ENCODE data around the gene ZNF445. TPM values are rescaled to one million over a fixed set of nuclear protein-coding genes. Genes with fewer than 3 reads are reported as not detected.
"Not testable (repeated sequence)": the region's sequence is repeated elsewhere in the genome, so short reads cannot be mapped to it uniquely, and the experiment has no call there.

The ZNF445 gene
- total RNA-seq, 1 donor from 2014 or later, result 19.1 TPM

DNA sequence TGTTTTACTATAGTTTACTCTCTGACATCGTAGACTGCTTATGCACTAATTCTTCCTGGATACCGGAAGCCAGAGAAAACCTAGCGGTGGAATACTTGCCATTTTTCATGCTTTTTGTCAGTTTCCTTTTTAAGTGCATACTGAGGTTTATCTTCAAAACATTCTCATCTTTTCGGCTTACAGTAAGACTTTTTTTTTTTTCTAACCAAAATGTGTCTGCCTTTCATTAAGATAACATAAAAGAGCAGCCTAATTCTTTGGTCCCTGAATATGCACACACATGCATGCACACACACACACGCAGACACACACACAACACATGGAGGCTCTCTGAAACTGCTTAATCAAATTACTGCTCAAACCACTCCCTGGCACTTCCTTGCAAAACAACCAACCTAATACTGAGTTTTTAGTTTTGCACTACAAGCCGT, 1.3 kb downstream of the ZNF445 start:
- DNase-seq (ENCODE audit: low spot score), result no peak

DNA sequence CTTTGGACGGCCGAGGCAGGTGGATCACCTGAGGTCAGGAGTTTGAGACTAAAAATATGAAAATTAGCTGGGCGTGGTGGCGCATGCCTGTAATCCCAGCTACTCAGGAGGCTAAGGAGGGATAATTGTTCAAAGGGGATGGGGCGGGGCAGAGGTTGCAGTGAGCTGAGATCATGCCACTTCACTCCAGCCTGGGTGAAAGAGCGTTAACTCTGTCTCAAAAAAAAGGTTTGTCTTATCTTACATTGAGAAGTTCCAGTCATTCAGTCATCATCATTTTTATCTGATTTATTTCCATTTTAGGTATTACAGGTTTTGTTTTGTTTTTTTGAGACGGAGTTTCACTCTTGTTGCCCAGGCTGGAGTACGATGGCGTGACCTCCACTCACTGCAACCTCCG, 2.6 kb downstream of the ZNF445 start:
- DNase-seq (ENCODE audit: low spot score), result not testable (repeated sequence)

DNA sequence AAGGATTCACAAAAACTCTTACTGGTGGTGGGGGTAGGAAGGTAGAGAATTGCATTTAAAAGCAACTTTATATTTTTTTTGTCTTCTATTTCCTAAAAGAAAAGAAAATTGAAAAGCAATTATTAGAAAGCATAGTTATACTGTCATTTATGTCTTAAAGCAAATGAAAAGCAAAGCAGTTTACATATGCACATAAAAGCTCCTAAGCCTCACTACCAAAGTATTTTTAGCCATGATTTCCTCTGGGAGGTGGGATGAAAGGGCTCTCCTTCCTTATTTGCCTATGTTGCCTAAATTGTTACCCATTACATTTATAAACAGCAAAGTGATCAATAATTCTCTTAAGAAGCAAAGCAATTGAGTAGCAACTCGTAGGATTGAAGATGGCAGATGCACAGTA, 7.0 kb downstream of the ZNF445 start:
- DNase-seq (ENCODE audit: low spot score), result no peak

DNA sequence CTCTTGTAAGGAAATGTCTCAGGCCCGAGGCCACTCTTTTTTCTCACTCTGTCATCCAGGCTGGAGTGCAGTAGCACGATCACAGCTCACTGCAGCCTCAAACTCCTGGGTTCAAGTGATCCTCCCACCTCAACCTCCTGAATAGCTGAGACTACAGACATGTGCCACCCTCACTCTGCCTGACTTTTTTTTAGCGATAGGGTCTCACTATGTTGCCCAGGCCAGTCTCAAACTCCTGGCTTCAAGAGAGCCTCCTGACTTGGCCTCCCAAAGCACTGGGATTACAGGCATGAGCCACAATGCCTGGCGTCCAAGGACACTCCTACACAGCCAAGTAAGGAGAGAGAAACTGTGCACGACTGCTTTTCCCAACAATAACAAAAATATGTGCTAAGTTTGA, 7.6 kb downstream of the ZNF445 start:
- no peak for DNase-seq (ENCODE audit: low spot score)

DNA sequence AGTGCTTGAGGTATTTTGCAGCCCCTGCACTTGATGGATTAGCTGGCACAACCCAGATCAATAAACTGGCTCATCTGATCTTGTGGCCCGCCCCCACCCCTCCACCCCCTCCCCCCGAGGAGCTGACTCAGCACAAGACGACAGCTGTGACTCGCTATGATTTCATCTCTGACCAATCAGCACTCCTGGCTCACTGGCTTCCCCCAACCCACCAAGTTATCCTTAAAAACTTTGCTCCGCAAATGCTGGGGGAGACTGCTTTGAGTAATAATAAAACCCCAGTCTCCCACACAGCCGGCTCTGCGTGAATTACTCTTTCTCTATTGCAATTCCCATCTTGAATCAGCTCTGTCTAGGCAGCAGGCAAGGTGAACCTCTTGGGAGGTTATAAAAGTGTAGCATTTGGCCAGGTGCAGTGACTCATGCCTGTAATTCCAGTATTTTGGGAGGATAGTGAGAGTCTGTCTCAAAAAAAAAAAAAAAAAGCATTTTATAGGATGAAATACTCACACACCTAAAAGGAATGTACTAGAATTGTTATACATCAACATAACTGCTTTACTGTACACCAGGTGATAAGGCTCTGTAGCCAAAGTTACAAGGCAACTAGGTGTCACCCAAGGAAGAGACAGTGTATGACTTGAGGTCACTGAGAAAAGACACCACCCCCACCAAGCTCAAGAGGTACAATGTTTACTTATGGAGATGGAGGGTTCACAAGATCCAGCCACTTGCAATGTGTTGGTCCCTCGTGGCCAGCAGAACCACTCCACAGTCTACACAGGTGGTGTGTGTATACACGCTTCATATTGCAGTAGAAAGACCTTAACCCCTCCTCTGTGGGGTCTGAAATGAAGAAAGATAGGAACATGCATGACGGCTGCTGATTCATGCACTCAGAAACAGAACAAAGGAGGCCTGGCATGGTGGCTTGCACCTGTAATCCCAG, 8.6 kb downstream of the ZNF445 start:
- no peak for DNase-seq (ENCODE audit: low spot score)

DNA sequence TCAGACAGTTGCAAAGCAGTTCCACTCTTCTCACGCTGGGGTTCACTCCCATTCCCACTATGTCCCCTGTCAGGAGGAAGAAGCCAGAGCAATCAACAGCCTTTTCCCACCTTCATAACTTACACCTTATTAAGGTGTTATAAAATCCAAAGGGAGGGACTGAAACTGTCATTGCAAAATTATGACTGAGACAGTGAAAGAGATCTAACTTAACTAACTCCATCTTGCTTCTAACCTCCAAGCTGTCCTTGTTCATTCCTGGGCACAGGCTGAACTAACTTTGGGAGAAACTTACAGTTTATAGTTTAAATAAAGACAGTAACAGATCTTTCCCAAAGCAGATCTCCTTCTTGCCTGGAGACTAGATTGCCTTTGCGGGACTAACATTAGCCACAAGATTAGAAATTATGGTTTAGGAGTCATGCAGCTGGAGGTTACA, 9.4 kb downstream of the ZNF445 start:
- DNase-seq (ENCODE audit: low spot score), result not testable (repeated sequence)

DNA sequence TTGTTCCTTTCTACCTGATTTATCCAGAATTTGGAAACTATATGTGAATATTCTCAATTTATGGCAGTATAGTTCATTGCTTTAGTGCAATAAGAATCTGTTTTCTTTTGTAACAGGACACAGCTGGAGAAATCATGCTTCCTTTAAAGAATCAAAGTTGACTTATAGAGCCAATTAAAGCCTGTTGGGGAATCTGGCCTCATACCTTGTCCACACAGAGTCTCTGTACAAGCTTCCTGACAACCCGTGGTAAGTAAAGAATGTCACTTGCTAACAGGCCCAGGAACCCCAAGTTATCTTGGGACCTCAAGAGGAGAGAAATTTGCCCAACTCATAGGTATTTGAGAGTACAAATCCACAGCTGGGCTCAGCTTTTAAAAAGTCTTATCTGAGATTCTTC, 10.2 kb downstream of the ZNF445 start:
- DNase-seq (ENCODE audit: low spot score), result no peak

DNA sequence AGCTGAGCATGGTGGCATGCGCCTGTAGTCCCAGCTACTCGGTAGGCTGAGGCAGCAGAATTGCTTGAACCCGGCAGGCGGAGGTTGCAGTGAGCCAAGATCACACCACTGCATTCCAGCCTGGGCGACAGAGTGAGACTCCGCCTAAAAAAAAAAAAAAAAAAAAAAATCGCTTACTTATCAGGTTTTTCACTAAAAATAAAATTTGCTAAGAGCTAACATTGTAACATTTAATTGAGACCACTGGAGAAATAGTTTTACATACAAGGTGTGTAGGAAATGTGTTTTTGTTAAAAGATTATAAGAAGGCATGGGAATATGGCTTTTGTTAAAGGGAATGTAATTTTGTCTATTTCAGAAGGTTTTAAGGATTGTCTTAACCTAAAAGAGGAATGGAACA, 12.6 kb downstream of the ZNF445 start:
- not testable (repeated sequence) for DNase-seq (ENCODE audit: low spot score)

DNA sequence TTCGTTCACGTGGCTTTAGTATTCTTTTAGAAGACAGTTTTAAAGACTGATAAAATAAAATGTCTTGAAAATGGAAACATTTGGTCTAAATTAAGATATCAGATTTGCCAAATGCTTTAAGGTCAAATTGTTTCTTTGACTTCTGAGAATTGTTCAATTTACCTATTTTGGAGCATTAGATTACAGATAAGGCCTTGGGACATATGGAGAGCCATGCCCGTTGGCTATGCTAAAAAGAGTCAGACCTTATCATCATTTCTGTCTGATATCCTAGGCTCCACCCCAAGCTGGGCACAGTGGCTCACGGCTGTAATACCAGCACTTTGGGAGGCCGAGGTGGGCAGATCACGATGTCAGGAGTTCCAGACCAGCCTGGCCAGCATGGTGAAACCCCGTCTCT, 13.0 kb downstream of the ZNF445 start:
- no peak for DNase-seq (ENCODE audit: low spot score)

DNA sequence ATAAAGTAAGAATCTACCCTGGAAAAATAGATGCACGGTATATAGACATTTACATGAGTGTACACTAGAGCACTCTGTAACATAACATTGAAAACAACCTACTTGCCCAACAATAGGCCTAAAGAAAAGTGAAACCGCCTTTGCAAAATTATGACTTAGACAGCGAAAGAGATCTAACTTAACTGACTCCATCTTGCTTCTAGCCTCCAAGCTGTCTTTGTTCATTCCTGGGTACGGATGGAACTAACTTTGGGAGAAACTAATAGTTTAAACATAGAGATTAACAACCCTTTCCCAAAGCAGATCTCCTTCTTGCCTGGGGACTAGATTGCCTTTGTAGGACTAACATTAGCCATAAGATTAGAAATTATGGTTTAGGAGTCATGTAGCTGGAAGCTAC, 17.4 kb downstream of the ZNF445 start:
- DNase-seq (ENCODE audit: low spot score), result not testable (repeated sequence)

DNA sequence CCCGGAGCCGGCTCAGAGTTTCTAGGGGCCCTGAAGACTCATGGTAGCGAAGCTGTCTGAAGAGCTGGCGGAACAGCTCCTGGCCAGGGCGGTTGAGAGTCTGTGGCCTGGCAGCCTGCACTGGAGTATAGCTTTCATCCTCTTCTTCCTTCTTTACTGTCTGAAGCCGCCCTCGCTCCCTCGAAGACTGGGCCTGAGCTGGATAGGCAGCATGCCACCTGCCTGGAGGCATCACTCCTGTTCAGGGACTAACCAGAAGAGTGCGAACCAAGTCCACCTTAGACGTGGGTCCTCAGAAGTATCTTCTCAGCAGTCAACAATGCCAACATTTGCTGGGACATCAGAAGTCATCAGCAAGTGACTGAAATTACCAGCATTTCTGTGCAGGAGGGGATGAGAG, 22.2 kb downstream of the ZNF445 start:
- DNase-seq (ENCODE audit: low spot score), result no peak

DNA sequence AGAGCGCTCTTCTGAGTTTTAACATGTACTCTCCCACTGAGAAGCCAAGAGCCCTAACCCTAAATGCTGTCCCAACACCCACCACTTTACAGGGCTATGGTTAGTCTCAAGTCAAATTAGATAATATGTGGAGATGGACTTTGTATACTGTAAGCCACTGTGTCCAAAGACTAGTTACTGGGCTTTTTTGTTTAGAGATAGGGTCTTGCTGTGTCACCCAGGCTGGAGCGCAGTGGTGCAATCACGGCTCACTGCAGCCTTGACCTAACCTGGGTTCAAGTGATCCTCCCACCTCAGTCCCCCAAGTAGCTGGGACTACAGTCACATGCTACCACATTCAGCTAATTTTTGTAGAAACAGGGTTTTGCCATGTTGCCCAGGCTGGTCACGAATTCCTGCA, 23.2 kb downstream of the ZNF445 start:
- DNase-seq (ENCODE audit: low spot score), result no peak

DNA sequence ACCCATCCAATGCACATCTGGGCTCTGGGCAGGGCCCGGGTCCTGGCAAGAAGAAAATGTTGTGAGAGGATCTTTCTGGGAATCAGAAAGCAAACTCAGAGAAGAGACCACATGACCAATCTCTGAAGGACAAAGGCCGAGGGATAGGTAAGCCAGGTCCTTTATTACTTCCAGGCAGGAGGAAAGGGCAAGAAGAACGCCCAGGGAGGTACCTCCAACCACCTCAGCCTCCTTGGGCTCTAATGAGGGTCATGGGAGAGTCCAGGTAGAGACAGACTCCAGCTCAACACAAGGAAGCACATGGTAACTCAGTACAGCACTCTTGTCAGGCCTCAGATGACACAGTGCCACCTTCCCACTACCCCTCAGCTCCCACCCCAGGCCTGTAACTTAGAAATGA, 26.0 kb downstream of the ZNF445 start:
- no peak for DNase-seq (ENCODE audit: low spot score)

DNA sequence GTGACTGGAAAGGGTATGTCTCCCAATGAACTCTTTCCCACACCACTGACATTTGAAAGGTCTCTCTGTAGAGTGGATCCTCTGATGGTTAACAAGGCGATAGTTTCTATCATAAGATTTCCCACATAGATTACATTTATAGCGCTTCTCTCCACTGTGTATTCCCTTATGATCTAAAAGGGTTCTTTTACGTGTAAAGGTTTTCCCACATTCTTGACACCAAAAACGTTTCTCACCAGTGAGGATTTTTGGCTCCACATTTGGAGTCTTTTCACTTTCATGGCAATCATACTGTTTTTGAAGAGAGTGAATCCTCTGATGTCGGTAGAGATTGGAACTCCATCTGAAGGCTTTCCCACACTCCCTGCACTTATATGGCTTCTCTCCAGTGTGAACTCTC, 30.5 kb downstream of the ZNF445 start:
- no peak for DNase-seq (ENCODE audit: low spot score)

DNA sequence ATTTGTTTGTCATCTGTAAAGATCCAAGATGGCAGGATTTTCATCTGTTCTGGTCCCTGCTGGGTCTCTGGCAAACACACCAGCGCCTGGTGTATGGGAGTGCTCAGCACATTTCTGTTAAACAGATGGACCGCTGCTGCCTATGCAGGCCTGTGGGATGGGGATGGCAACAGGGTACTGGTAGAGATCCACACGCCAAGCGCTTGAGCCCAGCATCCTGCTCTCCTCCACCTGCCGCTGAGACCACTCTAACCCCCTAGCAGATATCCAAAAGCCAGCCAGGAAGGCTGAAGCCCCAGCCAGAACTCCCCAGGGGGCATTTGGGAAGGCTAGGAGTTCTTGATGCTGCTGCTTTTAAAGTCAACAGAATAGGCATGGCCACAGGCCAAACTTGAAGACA, 31.7 kb downstream of the ZNF445 start:
- DNase-seq (ENCODE audit: low spot score), result no peak

DNA sequence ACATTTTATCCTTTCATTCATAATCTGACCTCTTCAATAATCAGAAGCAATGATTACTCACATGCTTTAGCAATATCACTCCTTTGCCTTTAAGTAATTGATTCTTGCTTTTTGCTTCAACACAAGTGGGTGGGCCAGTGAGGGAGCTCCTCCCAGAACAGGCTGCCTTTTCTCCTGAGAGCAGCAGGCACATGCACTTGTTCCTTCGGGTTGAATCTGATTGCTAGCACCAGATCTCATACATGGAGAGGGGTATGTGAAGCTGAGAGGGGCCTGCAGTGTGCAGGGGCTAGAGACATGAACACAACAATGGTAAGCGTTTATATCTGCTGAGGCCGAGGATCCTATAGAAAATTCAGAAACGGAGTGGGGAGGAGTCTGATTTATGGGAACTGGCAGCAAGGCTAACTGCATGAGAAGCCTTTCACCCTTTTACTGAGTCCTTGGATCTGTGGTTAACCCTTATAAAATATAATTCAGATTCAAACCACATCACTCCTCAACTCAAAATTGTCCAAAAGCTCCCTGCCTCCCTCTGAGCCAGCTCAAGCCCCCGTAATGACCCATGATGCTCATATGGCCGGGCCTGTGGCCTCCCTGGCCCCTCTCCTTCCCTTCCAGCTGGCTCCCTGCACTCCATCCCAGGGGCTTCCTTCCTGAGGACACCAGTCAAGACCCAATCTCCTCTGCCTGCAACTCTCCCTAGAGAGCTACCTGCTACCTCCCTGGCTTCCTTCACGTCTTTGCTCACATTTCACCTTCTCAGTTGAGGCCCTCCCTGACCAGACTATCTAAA, 32.4 kb downstream of the ZNF445 start:
- no peak for DNase-seq (ENCODE audit: low spot score)

DNA sequence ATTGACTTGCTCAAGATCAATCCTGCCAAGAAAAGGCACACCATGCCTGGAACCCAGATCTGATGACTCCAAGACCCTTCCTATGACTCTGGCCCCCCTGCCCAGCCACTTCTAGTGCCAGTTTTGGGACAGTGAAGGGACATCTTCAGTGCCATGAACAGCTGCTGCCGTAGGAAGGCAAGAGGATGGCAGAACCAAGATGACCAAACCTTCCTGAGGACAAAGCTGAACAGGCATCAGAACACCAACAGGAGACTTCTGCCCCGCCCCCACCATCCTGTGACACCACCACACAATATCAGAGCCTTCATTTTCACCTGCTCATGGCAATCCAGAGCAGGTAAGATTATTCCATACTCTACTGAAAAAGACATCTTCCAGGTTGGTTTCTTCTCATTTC, 33.0 kb downstream of the ZNF445 start:
- no peak for DNase-seq (ENCODE audit: low spot score)

DNA sequence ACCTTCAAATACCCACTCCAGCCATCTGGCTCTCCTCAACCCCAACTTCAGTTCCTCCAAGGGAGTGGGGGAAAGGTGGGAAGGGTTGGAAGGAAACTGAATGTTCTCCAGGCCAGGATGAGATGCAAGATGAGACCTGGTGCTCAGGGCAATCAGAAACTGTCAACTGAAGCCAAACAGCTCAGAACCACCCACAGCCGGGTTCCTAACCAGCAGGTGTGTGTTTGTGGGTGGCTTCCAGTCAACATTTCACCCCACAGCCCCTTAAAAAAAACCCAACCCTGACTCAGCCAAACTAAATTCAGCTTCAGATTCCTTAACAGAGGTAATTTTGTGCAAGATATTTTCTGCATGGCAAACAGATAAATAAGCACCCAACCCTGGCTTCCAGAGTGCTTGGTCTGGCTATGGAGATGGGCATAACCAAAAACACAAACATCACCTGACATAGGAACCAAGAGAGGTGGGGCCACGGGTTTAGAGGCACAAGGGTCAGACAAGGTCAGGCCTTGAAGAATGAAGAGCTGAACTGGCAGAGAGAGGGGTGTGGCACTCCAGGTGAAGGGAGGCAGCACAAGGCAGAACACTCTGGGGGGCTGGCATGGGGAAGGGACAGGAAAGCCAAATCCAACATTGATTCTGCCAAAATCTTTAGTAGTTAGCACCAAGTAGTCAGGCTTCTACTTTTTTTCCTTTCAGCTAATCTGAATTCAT, 34.7 kb downstream of the ZNF445 start:
- DNase-seq (ENCODE audit: low spot score), result no peak

DNA sequence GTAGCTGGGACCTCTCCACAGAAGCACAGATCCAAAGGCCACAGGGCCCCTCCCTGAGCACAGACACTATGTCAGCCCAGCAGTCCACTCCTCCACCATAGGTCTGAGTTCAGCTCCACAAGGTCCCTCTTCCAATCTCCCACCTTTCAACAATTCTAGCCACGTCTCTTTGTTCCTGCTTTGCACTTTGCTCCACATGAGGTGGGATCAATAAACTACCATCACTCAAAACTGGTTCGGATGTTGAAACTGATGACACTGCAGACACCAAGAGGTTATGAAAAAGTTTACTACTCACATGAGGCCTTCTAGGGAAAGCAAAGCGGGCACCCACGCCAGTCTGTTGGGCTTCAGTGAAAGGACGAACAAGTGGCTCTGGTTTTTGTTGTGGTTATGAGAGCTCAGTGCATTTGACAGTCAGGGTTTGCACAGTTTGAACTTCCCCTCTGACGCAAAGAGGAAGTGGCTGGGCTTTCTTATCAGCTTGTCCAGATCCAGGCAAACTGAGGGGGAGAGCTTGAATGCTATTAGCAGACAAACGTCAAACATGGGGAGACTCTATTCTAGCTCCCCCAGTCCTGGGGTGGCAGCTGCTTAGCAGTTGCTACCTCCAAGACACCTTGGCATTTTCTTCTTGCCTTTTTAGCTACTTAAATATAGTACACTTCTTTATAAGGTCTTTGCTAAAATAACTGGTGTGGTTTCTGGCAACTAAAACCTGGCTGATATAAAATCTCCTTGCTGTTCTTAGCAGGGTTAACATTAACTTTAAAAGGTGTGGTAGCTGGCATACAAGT, 37.8 kb downstream of the ZNF445 start:
- peak; percentile 77 for DNase-seq (ENCODE audit: low spot score)

DNA sequence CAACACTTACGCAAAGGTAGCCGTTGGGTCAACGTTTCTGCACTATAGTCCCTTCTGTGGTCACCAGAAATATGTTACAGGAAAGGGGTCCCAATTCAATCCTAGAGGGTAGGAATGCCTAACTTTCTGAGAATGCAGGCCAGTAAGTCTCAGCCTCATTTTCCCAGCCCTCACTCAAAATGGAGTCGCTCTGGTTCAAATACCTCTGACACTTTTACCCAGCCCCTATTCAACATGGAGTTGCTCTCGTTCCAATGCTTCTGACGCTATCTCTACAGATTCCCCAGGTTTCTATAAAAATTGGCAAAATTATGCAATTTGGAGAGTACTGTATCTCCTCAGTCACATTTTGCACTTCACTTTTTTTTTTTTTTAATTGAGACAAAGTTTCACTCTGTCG, 39.7 kb downstream of the ZNF445 start:
- no peak for DNase-seq (ENCODE audit: low spot score)

DNA sequence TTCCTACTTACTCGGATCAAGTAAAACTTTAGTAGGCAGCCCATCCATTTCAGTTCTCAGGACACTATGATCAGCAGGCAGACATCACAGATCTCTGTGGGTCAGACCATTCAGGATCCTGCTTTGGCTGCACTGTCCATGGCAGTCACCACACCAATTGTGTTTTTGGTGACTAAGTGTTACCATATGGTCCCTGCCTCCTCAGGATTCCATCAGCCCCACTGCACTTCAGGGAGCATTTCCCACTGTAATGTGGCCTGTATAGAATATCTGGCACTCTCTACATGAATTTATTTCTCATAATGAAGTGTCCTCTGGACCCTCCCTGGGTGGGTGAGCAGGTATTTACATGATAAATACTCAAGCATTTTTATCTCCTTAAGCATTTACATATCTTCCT, 41.3 kb downstream of the ZNF445 start:
- DNase-seq (ENCODE audit: low spot score), result no peak
